PC-9 (cell line): ENCODE measurements around the gene RIMS4.

ENCODE experiments used
- EZH2 ChIP-seq: fragments of 200-600 bp; sonication (generic); IDR thresholded peaks from 2 replicates; pipeline ENCODE4 v1.8.0; 2017; ENCODE audit warnings: antibody characterized with exemption, low read depth
- TF ChIP-seq, protein P1 (sequence below): fragments of 200-600 bp; sonication (generic); conservative IDR thresholded peaks from 2 replicates; pipeline ENCODE4 v1.6.1; 2017; ENCODE audit warnings: mixed run types, antibody characterized with exemption, mild to moderate bottlenecking, moderate library complexity

DNA sequence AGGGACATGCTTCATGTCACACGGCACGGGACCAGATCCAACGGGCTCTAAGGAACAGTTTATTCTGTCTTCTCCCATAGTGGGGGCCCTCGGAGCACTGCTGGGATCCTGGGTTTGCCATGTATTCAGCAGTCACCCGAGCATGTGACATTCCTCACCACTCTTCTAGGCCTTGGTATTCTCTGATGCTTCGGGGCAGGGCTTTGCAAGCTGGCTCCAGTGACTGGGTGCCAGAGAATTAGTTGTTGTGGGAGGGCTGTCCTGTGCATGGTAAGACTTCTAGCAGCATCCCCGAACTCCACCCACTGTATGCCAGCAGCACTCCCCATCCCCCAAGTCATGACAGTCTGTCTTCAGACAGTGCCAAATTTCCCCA lies 89.7 kb downstream of the RIMS4 start:
- TF ChIP-seq, protein P1, sequence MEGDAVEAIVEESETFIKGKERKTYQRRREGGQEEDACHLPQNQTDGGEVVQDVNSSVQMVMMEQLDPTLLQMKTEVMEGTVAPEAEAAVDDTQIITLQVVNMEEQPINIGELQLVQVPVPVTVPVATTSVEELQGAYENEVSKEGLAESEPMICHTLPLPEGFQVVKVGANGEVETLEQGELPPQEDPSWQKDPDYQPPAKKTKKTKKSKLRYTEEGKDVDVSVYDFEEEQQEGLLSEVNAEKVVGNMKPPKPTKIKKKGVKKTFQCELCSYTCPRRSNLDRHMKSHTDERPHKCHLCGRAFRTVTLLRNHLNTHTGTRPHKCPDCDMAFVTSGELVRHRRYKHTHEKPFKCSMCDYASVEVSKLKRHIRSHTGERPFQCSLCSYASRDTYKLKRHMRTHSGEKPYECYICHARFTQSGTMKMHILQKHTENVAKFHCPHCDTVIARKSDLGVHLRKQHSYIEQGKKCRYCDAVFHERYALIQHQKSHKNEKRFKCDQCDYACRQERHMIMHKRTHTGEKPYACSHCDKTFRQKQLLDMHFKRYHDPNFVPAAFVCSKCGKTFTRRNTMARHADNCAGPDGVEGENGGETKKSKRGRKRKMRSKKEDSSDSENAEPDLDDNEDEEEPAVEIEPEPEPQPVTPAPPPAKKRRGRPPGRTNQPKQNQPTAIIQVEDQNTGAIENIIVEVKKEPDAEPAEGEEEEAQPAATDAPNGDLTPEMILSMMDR, result no peak
- no peak for TF ChIP-seq EZH2
